Psoas muscle (tissue), 8 donors: ENCODE results near the gene QKI. TPM values are rescaled to one million over a fixed set of nuclear protein-coding genes. Genes with fewer than 3 reads are reported as not detected.

Experiments used
- ATAC-seq, 4 donors: fragments of 200-7000 bp; cut with Tn5 transposase; one replicate each; pipeline ENCODE4 v1.9.1; 2020; ENCODE audit warnings: moderate library complexity in 3 of 4, mild to moderate bottlenecking in 2 of 4
- DNase-seq, 2 donors: peaks; one replicate each; pipeline ENCODE4 v3.0.0-alpha.2; 2020
- H3K27ac ChIP-seq: fragments of 200-600 bp; one replicate; pipeline ENCODE4 v1.8.0; 2022
- H3K27me3 ChIP-seq, 3 donors: fragments of 200-600 bp in 1 of 3; one replicate each; pipeline versions ENCODE4 v1.6.1 to v1.8.0; 2013 to 2022; ENCODE audit warnings: low read length in 2 of 3, mild to moderate bottlenecking in 2 of 3, moderate library complexity in 1 of 3; ENCODE audit not compliant: insufficient read depth in 3 of 3
- H3K36me3 ChIP-seq, 2 donors: fragments of 200-600 bp in 1 of 2; one replicate each; pipeline versions ENCODE4 v1.6.1 to v1.8.0; 2013 to 2022; ENCODE audit warnings: low read depth in 1 of 2, mild to moderate bottlenecking in 1 of 2, moderate library complexity in 1 of 2; ENCODE audit not compliant: insufficient read depth in 1 of 2
- H3K4me1 ChIP-seq: fragments of 200-600 bp; one replicate; pipeline ENCODE4 v1.8.0; 2022
- H3K4me3 ChIP-seq: fragments of 200-600 bp; one replicate; pipeline ENCODE4 v1.8.0; 2022; ENCODE audit warnings: mild to moderate bottlenecking
- H3K9me3 ChIP-seq: fragments of 200-600 bp; one replicate; pipeline ENCODE4 v1.8.0; 2022
- CTCF ChIP-seq: fragments of 200-600 bp; IDR thresholded peaks from one replicate; pipeline ENCODE4 v1.8.0; 2022; ENCODE audit warnings: antibody characterized with exemption
- WGBS, 3 donors: extraction: QIAGEN DNeasy Blood & Tissue Kit; methylation state at CpG; one replicate each; pipeline versions ENCODE4 v1.1.6 to v1.1.7; 2013; 5-methylcytosine and 5-hydroxymethylcytosine counted together
- intact Hi-C, 2 donors: fragments of 100-400 bp; cut with DNase I; formaldehyde crosslinking; loops; one replicate each; pipeline versions ENCODE4 v1.11.0 to v1.14.2; 2022
- polyA plus RNA-seq, 3 donors: library from polyadenylated mRNA; stranded (reverse); fragments of 200-250 nt; gene quantifications; one replicate each; pipeline ENCODE4 v1.2.3, GENCODE V29; 2013
- total RNA-seq, 4 donors: library from RNA; stranded (reverse); fragmentation: NEBNext Ultra II Directional in 2 of 4; extraction: Animal tissue kit (Norgen Biotek cat#: 25700) in 2 of 4; gene quantifications; one replicate each; pipeline versions ENCODE4 v1.2.1 to v1.2.4, GENCODE V29; 2021 to 2023
- donor health status: healthy with polysubstance abuse.
- donor health status: DM: no; HTN: no; CAD: no; lungs with moderate emphysema.
- donor health status: Bipolar disorder and iron deficiency.
- donor health status: healthy.
- donor health status: DM: yes; HTN: yes; CAD: no.
- donor health status: DM: no; HTN: no; CAD: no.
- donor health status: DM: no; HTN: no; CAD: no.
- donor health status: DM: yes; HTN: yes; CAD: no.

Gene QKI
- total and polyA plus RNA-seq, 7 donors, result 62.0 to 421 (median 275) TPM

- intact Hi-C loops, result no loop called here
- no peaks in the 10 kb centered on the region for H3K4me1 ChIP-seq
- DNase-seq (no peak), ATAC-seq (peak in 3 of 4 donors; percentile 36 to 66 (median 66))
- H3K4me3 ChIP-seq, result no peak overlapping the region
- H3K9me3 ChIP-seq, result no peaks in the 10 kb centered on the region
- no peak overlapping the region for H3K27ac ChIP-seq
- TF ChIP-seq CTCF, result no peak
- WGBS, 3 donors, result 3 to 8% (median 6%) methylated on average over 2 of the region's 2 CpGs
- no peaks in the 10 kb centered on the region for H3K36me3 ChIP-seq
- H3K27me3 ChIP-seq, result no peaks in the 10 kb centered on the region
These were observed 22.0 kb upstream of the QKI start for GRCh38 chr6:163392533-163392932.

GRCh38 chr6:163393923-163394322, 20.6 kb upstream of the QKI start:
- Histone ChIP-seq H3K4me3 (no peak overlapping the region), H3K27ac (no peak overlapping the region), H3K9me3 (no peaks in the 10 kb centered on the region), H3K36me3 (no peaks in the 10 kb centered on the region), H3K4me1 (no peaks in the 10 kb centered on the region), H3K27me3 (no peaks in the 10 kb centered on the region)
- ATAC-seq (peak in 2 of 4 donors; percentile 36 to 37), DNase-seq (no peak)
- no peak for TF ChIP-seq CTCF
- WGBS, 3 donors, result 76 to 88% (median 80%) methylated on average over 5 of the region's 5 CpGs
- intact Hi-C loops, result no loop called here

- H3K27ac ChIP-seq, result no peak overlapping the region
- H3K9me3 ChIP-seq, result no peaks in the 10 kb centered on the region
- intact Hi-C loops, result no loop called here
- no peaks in the 10 kb centered on the region for H3K36me3 ChIP-seq
- H3K4me3 ChIP-seq, result no peak overlapping the region
- H3K4me1 ChIP-seq, result no peaks in the 10 kb centered on the region
- ATAC-seq, result no peak
- H3K27me3 ChIP-seq, result no peaks in the 10 kb centered on the region
- TF ChIP-seq CTCF, result no peak
- 77 to 78% (median 77%) methylated on average over 4 of the region's 4 CpGs for WGBS, 3 donors
- DNase-seq, result no peak
These were observed 19.9 kb upstream of the QKI start for GRCh38 chr6:163394659-163395058.

- DNase-seq (no peak), ATAC-seq (no peak)
- Histone ChIP-seq H3K9me3 (no peaks in the 10 kb centered on the region), H3K27me3 (no peaks in the 10 kb centered on the region), H3K4me3 (no peak overlapping the region), H3K36me3 (no peaks in the 10 kb centered on the region), H3K27ac (no peak overlapping the region), H3K4me1 (no peaks in the 10 kb centered on the region)
- 83 to 96% (median 90%) methylated on average over 5 of the region's 5 CpGs for WGBS, 3 donors
- intact Hi-C loops, result no loop called here
- no peak for TF ChIP-seq CTCF
These were observed 19.2 kb upstream of the QKI start for GRCh38 chr6:163395122-163395830.

- Histone ChIP-seq H3K4me3 (no peak overlapping the region), H3K4me1 (no peaks in the 10 kb centered on the region), H3K9me3 (no peaks in the 10 kb centered on the region), H3K27me3 (no peaks in the 10 kb centered on the region), H3K36me3 (no peaks in the 10 kb centered on the region), H3K27ac (no peak overlapping the region)
- no peak for TF ChIP-seq CTCF
- WGBS, 3 donors, result 91 to 93% (median 91%) methylated on average over 3 of the region's 3 CpGs
- intact Hi-C loops, result no loop called here
- DNase-seq, result no peak
- no peak for ATAC-seq
These were observed 18.7 kb upstream of the QKI start for GRCh38 chr6:163395831-163396185.
